HepG2 (cell line): ENCODE measurements around the gene ZNF669. TPM values are rescaled to one million over a fixed set of nuclear protein-coding genes. Genes with fewer than 3 reads are reported as not detected.

Experiments
- ARNT ChIP-seq: fragments of 450-650 bp; IDR thresholded peaks from 2 replicates; pipeline ENCODE4 v1.6.1; 2017
- BRCA1 ChIP-seq: sonication (generic); formaldehyde crosslinking; IDR thresholded peaks from 2 replicates; pipeline ENCODE4 v1.4.0; 2020; ENCODE audit warnings: missing genetic modification reagents
- CCDC6 ChIP-seq: sonication (generic); formaldehyde crosslinking; IDR thresholded peaks from 2 replicates; pipeline ENCODE4 v1.8.1; 2022; ENCODE audit warnings: mild to moderate bottlenecking, missing genetic modification reagents, moderate library complexity
- CEBPB ChIP-seq: IDR thresholded peaks from 2 replicates; pipeline ENCODE4 v1.6.1; 2011; ENCODE audit warnings: low read depth, low read length, improper control_type of control experiment, borderline replicate concordance
- CHD4 ChIP-seq: fragments of 200-600 bp; sonication (generic); IDR thresholded peaks from 2 replicates; pipeline ENCODE4 v1.7.0; 2017; ENCODE audit warnings: mild to moderate bottlenecking, low read length, borderline replicate concordance
- FOXK1 ChIP-seq: sonication (generic); formaldehyde crosslinking; IDR thresholded peaks from 2 replicates; pipeline ENCODE4 v1.4.0; 2020; ENCODE audit warnings: low read depth, missing genetic modification reagents, borderline replicate concordance
- HNRNPH1 ChIP-seq: fragments of 200-400 bp; formaldehyde crosslinking; optimal IDR thresholded peaks from 2 replicates; pipeline ENCODE3; 2017; ENCODE audit warnings: mild to moderate bottlenecking, low read depth, low read length
- MATR3 ChIP-seq: sonication (generic); formaldehyde crosslinking; IDR thresholded peaks from 2 replicates; pipeline ENCODE4 v1.4.0; 2020; ENCODE audit warnings: missing genetic modification reagents
- MIXL1 ChIP-seq: IDR thresholded peaks from 2 replicates; pipeline ENCODE4 v1.6.1; 2016
- NR2C2 ChIP-seq: sonication (generic); formaldehyde crosslinking; IDR thresholded peaks from 2 replicates; pipeline ENCODE4 v1.4.0; 2020; ENCODE audit warnings: missing genetic modification reagents, mild to moderate bottlenecking, moderate library complexity, borderline replicate concordance
- ZNF563 ChIP-seq: sonication (generic); formaldehyde crosslinking; IDR thresholded peaks from 2 replicates; pipeline ENCODE4 v1.8.0; 2022; ENCODE audit warnings: mild to moderate bottlenecking, moderate library complexity, missing genetic modification reagents
- ZNF629 ChIP-seq: sonication (generic); formaldehyde crosslinking; conservative IDR thresholded peaks from 2 replicates; pipeline ENCODE4 v1.5.0; 2020; ENCODE audit warnings: missing genetic modification reagents
- ZNF761 ChIP-seq: sonication (generic); formaldehyde crosslinking; conservative IDR thresholded peaks from 2 replicates; pipeline ENCODE4 v1.4.0; 2020; ENCODE audit warnings: mild to moderate bottlenecking, missing genetic modification reagents
- polyA plus RNA-seq, 8 experiments: library from polyadenylated mRNA; depleted of rRNA in 3 of 8; stranded (reverse) in 7 of 8; unstranded in 1 of 8; fragments of >200 nt; fragmentation: Illumina TruSeq in 4 of 8; extraction: Trizol in 4 of 8; gene quantifications; 2 replicates each; pipeline versions ENCODE4 v1.2.1 to v1.2.3, GENCODE V29; 2011 to 2016; ENCODE audit warnings: low read depth in 4 of 8, missing spikeins in 1 of 8, mixed read lengths in 1 of 8; ENCODE audit not compliant: insufficient read depth in 1 of 8
- total RNA-seq, 5 experiments: library from RNA; depleted of rRNA; stranded (reverse); fragments of >200 nt; fragmentation: Illumina TruSeq; extraction: Trizol; gene quantifications; 2 replicates each; pipeline ENCODE4 v1.2.3, GENCODE V29; 2016; ENCODE audit warnings: low read depth in 1 of 5
- TF ChIP-seq, protein P1 (sequence below): sonication (generic); formaldehyde crosslinking; IDR thresholded peaks from 2 replicates; pipeline ENCODE4 v1.5.1; 2020; ENCODE audit warnings: mild to moderate bottlenecking, missing genetic modification reagents, borderline replicate concordance
- TF ChIP-seq, protein P2 (sequence below): sonication (generic); formaldehyde crosslinking; IDR thresholded peaks from 2 replicates; pipeline ENCODE4 v1.5.1; 2020; ENCODE audit warnings: missing genetic modification reagents, mild to moderate bottlenecking, borderline replicate concordance
- TF ChIP-seq, protein P3 (sequence below): sonication (generic); formaldehyde crosslinking; conservative IDR thresholded peaks from 2 replicates; pipeline ENCODE4 v1.4.0; 2020; ENCODE audit warnings: mild to moderate bottlenecking, missing genetic modification reagents, moderate library complexity
- TF ChIP-seq, protein P4 (sequence below): sonication (generic); formaldehyde crosslinking; IDR thresholded peaks from 2 replicates; pipeline ENCODE4 v1.4.0; 2020; ENCODE audit warnings: low read depth, missing genetic modification reagents
- TF ChIP-seq, protein P5 (sequence below): IDR thresholded peaks from 2 replicates; pipeline ENCODE4 v1.6.1; 2016; ENCODE audit warnings: low read depth, borderline replicate concordance
- TF ChIP-seq, protein P6 (sequence below): sonication (generic); formaldehyde crosslinking; IDR thresholded peaks from 2 replicates; pipeline ENCODE4 v1.4.0; 2020; ENCODE audit warnings: mild to moderate bottlenecking, low read depth, missing genetic modification reagents

The ZNF669 gene
- total and polyA plus RNA-seq, 2 of the 13 experiments (the other 11 are each of a cell fraction or from before 2014, with no cell fraction given): 3.1 to 14.6 TPM

DNA sequence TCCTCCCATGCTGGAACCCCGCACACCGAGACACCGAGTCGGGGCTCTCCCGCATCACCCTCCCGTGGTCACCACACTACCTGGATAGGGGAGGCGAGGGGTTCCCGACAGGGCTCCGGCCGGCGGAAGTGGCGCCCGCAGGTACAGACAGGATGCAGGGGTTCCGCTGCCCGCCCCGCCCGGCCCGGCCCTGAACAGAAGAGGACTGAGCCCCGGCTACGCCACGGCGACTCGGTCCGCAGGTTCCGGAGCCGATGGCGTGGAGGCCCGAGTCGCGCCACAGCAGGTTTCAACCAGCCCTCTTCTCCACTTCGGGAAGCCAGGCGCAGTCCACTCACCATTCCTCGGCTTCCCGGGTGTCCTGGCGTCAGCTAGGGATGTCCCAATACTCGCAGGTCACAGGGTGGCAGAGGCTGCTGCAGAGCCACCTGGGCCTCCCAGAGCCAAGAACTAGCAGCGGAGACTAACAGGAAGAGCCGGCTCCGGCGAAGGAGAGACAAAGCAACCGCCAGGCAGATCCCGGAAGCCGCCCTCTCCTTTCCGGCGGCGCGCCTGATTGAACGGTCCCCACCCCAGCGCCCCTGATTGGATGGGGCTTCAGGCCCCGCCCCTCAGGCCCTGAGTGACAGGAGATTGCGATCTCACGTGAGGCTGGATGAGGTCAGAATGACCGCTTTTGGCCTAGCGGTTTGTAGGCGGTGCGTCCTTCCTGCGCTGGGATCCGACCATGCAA, at the start of gene ZNF669 (continued):
- TF ChIP-seq CEBPB (peak; percentile 45; the same call in 1 of the 2 replicates), ZNF629 (CRISPR knock-in tag) (no peak), ZNF761 (no peak; the same call in 1 of the 2 replicates), ZNF563 (CRISPR knock-in tag) (peak; percentile 60; the same call in 1 of the 2 replicates), CHD4 (no peak), NR2C2 (CRISPR knock-in tag) (peak; percentile 60; the same call in 1 of the 2 replicates), CCDC6 (peak; percentile 70; the same call in 1 of the 2 replicates), BRCA1 (CRISPR knock-in tag) (no peak), HNRNPH1 (no peak), ARNT (no peak), FOXK1 (CRISPR knock-in tag) (no peak), MIXL1 (CRISPR knock-in tag) (no peak; the same call in 1 of the 2 replicates), MATR3 (no peak)
- TF ChIP-seq, protein P1, sequence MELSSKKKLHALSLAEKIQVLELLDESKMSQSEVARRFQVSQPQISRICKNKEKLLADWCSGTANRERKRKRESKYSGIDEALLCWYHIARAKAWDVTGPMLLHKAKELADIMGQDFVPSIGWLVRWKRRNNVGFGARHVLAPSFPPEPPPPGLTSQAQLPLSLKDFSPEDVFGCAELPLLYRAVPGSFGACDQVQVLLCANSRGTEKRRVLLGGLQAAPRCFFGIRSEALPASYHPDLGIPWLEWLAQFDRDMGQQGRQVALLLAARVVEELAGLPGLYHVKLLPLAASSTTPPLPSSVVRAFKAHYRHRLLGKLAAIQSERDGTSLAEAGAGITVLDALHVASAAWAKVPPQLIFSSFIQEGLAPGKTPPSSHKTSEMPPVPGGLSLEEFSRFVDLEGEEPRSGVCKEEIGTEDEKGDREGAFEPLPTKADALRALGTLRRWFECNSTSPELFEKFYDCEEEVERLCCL (CRISPR knock-in tag): no peak
- TF ChIP-seq, protein P2, sequence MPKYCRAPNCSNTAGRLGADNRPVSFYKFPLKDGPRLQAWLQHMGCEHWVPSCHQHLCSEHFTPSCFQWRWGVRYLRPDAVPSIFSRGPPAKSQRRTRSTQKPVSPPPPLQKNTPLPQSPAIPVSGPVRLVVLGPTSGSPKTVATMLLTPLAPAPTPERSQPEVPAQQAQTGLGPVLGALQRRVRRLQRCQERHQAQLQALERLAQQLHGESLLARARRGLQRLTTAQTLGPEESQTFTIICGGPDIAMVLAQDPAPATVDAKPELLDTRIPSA: no peak; the same call in 1 of the 2 replicates
- TF ChIP-seq, protein P3, sequence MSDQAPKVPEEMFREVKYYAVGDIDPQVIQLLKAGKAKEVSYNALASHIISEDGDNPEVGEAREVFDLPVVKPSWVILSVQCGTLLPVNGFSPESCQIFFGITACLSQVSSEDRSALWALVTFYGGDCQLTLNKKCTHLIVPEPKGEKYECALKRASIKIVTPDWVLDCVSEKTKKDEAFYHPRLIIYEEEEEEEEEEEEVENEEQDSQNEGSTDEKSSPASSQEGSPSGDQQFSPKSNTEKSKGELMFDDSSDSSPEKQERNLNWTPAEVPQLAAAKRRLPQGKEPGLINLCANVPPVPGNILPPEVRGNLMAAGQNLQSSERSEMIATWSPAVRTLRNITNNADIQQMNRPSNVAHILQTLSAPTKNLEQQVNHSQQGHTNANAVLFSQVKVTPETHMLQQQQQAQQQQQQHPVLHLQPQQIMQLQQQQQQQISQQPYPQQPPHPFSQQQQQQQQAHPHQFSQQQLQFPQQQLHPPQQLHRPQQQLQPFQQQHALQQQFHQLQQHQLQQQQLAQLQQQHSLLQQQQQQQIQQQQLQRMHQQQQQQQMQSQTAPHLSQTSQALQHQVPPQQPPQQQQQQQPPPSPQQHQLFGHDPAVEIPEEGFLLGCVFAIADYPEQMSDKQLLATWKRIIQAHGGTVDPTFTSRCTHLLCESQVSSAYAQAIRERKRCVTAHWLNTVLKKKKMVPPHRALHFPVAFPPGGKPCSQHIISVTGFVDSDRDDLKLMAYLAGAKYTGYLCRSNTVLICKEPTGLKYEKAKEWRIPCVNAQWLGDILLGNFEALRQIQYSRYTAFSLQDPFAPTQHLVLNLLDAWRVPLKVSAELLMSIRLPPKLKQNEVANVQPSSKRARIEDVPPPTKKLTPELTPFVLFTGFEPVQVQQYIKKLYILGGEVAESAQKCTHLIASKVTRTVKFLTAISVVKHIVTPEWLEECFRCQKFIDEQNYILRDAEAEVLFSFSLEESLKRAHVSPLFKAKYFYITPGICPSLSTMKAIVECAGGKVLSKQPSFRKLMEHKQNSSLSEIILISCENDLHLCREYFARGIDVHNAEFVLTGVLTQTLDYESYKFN (CRISPR knock-in tag): no peak
- TF ChIP-seq, protein P4, sequence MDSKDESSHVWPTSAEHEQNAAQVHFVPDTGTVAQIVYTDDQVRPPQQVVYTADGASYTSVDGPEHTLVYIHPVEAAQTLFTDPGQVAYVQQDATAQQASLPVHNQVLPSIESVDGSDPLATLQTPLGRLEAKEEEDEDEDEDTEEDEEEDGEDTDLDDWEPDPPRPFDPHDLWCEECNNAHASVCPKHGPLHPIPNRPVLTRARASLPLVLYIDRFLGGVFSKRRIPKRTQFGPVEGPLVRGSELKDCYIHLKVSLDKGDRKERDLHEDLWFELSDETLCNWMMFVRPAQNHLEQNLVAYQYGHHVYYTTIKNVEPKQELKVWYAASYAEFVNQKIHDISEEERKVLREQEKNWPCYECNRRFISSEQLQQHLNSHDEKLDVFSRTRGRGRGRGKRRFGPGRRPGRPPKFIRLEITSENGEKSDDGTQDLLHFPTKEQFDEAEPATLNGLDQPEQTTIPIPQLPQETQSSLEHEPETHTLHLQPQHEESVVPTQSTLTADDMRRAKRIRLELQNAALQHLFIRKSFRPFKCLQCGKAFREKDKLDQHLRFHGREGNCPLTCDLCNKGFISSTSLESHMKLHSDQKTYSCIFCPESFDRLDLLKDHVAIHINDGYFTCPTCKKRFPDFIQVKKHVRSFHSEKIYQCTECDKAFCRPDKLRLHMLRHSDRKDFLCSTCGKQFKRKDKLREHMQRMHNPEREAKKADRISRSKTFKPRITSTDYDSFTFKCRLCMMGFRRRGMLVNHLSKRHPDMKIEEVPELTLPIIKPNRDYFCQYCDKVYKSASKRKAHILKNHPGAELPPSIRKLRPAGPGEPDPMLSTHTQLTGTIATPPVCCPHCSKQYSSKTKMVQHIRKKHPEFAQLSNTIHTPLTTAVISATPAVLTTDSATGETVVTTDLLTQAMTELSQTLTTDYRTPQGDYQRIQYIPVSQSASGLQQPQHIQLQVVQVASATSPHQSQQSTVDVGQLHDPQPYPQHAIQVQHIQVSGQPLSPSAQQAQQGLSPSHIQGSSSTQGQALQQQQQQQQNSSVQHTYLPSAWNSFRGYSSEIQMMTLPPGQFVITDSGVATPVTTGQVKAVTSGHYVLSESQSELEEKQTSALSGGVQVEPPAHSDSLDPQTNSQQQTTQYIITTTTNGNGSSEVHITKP (CRISPR knock-in tag): 0 out of 2 replicates have a peak, but pooled peaks have one; percentile 71
- TF ChIP-seq, protein P5, sequence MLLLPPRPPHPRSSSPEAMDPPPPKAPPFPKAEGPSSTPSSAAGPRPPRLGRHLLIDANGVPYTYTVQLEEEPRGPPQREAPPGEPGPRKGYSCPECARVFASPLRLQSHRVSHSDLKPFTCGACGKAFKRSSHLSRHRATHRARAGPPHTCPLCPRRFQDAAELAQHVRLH (CRISPR knock-in tag): no peak
- TF ChIP-seq, protein P6, sequence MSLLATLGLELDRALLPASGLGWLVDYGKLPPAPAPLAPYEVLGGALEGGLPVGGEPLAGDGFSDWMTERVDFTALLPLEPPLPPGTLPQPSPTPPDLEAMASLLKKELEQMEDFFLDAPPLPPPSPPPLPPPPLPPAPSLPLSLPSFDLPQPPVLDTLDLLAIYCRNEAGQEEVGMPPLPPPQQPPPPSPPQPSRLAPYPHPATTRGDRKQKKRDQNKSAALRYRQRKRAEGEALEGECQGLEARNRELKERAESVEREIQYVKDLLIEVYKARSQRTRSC (CRISPR knock-in tag): no peak
